Measurements from ENCODE around the gene KRT71.
"Not testable (repeated sequence)": the region's sequence is repeated elsewhere in the genome, so short reads cannot be mapped to it uniquely, and the experiment has no call there.

The KRT71 gene

DNA sequence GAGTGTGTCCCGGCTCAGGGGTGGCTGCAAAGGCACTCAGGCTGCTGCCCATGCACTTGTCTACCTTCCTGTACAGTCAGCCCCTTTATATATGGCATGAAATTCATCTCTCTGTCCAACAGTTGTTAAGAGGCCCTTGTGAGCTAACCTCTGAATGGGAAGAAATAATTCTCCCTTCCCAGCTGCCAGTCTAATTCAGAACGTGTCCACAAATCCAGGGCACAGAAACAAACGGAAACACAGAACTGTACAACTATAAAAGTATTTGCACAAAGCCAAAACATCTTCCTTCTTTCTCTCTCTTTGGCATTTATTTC, 33.6 kb downstream of the KRT71 start:
- DNase-seq = no peak

DNA sequence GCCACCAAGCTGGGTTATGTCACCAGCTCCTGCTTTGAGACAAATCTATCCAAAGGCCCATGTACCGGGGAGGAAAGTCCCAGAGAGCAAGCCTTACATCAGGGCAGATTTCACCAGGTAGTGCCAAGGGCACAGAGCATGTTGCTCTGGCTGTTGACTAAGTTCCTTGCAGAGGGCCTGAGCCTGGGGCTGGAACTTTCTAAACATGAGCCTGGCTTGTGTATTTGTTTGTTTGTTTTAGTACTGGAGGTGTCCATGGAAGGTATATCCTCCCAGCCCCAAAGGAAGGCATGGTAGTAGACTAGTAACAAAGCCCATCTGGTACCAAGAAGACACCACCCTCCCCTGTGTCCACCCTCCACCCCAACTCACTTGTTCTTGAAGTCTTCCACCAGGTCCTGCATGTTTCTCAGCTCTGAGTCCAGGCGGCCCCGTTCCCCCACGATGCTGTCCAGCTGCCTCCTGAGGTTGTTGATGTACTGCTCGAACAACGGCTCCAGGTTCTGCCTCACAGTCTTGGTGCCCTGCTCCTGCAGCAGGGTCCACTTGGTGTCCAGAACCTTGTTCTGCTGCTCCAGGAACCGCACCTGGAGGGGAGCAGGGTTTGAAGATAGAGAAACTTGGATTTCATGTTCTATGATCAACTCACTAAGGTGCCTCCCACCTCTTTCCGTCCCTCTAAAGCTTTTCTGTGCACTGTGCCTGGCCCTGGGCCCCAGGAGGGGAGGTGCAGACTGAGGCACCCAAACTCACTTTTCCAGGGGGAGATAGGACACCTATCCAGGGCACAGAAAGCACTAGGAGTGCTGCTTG, 34.2 kb downstream of the KRT71 start:
- DNase-seq = no peak

- no peak for DNase-seq
These were observed 35.1 kb downstream of the KRT71 start for GRCh38 chr12:52517888-52518287.

- no peak for DNase-seq
These were observed 35.7 kb downstream of the KRT71 start for GRCh38 chr12:52517005-52517835.

DNA sequence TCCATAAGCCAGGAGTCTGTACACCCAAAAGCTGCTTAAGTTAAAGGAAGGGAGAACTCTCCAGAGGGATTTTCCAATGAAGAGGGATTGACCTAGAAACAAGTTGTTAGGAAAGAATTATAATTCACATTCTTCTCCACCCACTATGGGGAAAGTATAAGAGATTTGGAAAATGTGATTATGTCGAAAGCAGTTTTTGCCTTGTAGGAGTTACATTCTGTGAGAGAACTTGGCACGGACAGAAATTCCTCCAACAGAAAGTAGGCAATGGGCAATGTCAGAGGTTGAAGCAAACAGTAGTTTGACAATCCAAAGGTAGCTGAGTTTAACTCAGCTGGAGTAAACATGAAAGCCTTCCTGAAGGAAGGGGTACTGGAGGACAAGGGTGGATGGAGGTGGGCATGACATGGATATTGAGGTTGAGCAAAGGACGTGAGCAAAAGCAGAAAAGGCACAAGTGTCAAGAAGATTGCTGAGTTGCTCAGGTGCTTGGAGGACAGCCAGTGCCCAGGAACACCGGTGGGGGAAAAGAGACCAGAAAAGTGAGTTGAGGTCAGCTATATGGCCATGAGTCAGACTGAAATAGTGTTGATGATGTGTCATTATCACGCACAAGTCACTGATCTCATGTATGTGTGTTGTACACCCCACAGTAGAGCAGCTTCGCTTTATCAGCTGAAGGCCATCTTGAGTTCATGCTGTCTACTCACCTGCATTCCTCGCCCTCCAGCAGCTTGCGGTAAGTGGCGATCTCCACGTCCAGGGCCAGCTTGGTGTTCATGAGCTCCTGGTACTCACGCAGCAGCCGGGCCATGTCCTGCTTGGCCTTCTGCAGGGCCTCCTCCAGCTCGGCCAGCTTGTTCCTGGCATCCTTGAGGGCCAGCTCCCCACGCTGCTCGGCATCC, 36.8 kb downstream of the KRT71 start:
- DNase-seq = no peak

DNA sequence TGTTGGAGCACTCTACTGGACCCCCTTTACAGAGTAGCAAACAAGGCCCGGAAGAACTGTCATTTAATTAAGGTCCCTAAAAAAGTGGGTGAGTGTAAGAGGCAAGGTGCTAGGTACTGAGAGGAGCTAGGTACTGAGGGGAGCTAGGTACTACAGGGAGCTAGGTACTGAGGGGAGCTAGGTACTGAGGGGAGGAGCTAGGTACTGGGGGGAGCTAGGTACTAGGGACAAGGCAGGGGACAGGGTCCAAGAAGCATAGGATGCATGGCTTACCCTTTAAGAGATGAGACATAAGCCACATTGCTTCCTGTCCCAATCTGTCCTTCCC, 37.7 kb downstream of the KRT71 start:
- DNase-seq = no peak

DNA sequence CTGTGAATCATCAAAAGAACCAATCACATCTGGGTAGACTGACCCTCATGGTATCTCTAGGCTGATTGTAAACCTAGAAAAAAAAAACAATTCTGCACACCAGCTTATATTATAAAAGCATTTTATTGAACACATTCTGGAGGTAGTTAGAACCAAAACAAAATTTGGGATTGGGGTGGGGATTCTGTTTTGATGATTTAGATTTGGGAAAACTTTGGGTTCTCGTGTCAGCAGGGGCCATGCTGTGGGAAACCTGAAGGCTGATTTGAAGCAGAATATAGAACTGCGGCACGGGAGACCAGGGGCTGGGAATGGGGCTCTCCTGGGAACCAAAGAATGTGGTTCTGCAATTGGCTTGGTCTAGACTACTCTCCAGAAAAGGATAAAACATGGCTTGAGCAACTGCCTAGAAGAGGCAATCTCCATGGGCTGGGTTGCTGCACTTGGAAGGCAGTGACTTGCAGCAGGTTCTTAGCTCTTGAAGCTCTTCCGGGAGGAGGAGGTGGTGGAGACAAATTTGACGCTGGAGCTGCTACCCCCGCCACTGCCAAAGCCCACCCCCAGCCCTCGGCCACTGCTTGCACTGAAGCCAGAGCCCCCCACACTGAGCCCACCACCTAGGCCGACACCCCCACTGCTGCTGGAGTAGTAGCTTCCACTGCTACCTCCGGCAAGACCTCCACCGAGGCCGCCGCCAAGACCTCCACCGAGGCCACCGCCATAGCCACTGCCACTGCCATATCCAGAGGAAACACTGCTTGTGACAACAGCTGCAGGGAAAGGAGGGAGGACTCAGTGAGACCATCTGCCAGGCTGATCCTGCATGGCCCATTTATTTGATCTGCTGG, 38.2 kb downstream of the KRT71 start:
- no peak for DNase-seq

GRCh38 chr12:52513736-52514135, 39.2 kb downstream of the KRT71 start:
- no peak for DNase-seq

- DNase-seq = no peak
These were observed 44.7 kb downstream of the KRT71 start for GRCh38 chr12:52508211-52508610.

DNA sequence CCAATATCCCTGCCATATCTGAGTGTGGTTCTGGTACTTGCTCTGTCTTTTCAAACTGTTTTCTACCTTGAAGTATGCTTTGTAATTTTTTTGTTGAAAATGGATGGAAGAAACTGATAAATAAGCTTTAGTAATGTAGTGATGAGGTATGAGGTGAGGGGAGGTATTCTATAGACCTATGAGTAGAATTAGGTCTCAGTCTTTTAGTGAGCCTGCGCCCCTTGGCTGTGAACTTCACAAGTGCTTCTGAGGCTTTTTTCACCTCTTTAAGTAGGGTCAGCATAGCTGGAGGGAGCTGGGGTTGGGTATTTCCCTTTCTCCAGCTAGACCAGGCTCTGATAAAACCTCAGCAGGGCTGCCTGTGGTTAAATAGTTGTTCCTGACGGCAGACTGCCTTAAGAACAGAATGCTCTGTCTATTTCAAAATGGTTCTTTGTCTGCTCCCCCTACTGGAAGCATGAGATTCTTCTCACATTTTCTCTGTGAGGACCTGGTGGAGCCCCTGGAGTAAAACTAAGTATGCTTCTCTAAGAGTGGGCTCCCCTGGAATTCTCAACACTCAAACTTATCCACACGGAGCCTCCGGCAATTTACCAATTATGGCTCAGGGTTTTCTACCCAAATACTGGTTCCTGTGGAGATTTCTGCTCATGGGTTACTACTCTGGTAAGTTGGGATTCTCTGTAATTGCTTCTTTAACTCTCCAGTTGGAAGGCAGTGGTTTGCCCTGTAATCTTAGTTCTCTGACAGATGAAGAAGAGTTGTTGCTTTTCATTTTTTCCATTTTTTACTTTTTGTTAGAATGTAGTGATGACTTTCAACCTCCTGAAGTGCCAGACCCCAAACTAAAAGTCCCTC, 45.9 kb downstream of the KRT71 start:
- DNase-seq = no peak

DNA sequence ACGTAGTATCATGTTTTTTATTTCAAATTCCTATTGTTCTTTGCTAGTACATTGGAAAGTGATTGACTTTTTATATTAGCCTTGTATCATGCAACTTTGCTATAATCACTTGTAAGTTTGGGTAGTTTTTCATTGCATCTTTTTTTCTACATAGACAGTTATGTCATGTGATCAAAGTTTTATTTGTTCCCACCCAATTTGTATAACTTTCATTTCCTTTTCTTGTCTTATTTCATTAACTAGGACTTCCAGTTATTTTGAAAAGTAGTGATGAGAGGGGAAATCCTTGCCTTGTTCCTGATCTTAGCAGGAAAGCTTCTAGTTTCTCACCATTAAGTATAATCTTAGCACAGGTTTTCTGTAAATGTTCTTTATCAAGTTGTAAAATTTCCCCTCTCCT, 50.1 kb downstream of the KRT71 start:
- no peak for DNase-seq

- no peak for DNase-seq
These were observed 51.5 kb downstream of the KRT71 start for GRCh38 chr12:52501490-52501889.

GRCh38 chr12:52500574-52500973, 52.4 kb downstream of the KRT71 start:
- not testable (repeated sequence) for DNase-seq

- DNase-seq = no peak
These were observed 53.0 kb downstream of the KRT71 start for GRCh38 chr12:52499806-52500560.

- no peak for DNase-seq
These were observed 54.0 kb downstream of the KRT71 start for GRCh38 chr12:52498946-52499345.

GRCh38 chr12:52497975-52498374, 55.0 kb downstream of the KRT71 start:
- no peak for DNase-seq

- DNase-seq = no peak
These were observed 56.3 kb downstream of the KRT71 start for GRCh38 chr12:52496590-52497071.

DNA sequence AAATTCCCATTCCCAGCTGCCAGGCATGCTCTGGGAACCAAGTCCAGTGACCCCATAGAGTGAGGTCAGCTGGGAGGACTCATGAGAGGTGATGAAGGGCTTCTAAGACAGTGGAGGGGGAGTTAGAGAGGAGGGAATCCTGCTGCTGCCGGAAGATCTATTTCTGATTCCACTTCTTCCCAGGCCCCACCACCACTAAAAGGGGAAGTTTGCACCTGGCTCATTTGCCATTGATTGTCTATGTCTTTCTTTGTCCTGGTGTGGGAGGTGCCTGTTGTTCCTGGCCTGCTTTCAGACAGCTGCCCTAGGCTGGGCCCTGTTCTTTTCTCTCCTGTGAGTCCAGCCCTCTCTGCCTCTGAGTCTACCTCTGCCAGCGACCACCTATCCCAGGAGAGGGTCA, 56.9 kb downstream of the KRT71 start:
- DNase-seq = peak; percentile 32

- peak; percentile 64 for DNase-seq
These were observed 57.6 kb downstream of the KRT71 start for GRCh38 chr12:52495389-52495788.

DNA sequence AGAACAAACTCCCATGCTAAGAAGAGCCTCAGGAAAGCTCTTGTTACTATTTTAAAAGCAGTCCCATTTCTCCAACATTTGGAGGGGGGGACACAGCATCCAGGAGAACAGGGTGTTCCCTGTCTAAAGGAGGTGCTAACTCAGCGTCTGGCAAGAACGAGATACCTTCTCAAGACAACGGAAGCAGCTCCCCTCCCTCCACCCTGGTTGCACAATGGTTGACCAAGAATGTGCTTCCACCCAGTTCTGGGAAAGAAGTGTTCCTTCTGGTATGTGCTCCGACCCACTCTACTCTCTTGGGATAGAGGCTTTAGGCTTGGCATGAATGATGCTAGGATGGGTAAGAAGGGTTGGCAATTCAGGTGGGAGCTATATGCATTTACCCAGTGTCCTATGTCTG, 58.4 kb downstream of the KRT71 start:
- no peak for DNase-seq

DNA sequence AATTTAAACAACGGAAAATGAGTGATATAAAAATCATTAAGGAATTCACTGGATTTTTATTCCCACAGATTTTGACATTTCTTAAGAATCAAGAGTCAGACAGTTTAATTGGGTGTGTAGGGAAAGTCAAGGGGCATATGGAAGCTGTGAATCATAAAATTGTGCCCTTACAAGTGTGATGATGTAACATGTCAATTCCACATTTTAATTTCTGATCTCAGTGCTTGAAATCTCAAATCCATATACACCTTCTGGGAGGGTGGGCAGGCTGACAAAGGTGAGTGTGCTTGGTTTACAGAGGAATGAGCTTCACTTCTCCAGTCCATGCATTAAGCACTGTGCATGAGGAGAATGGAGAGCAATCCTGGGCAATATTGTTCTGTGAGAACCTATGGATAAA, 58.8 kb downstream of the KRT71 start:
- no peak for DNase-seq

All from NCI-H510A (cell line).